ENCODE results near the gene GRIA4.
"Not testable (repeated sequence)": the region's sequence is repeated elsewhere in the genome, so short reads cannot be mapped to it uniquely, and the experiment has no call there.

The GRIA4 gene

DNA sequence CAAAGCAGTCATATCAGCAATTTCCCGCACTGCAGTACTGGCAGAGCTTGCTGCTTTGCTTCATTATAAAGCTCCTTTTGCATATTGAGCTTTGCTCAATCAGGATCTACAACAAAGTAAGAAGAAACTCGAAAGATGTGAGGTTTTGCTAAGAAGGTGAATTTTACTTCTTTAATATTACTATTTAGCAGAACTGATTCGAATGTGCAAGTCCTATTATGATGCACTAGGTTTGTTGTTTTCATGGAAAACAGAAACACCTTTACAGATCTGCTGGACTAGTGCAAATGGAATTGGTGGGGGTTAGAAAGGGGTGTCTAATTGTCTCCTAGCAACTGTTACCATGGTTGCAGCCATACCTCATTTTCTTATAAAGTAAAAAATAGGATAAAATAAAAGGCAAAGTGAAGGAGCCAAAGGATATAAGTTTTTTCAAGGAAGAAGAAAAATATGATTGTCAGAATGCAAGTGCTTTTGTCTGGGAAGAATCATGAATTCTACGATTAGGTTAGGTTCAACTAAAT, 259.0 kb downstream of the GRIA4 start:
- no peak for DNase-seq

DNA sequence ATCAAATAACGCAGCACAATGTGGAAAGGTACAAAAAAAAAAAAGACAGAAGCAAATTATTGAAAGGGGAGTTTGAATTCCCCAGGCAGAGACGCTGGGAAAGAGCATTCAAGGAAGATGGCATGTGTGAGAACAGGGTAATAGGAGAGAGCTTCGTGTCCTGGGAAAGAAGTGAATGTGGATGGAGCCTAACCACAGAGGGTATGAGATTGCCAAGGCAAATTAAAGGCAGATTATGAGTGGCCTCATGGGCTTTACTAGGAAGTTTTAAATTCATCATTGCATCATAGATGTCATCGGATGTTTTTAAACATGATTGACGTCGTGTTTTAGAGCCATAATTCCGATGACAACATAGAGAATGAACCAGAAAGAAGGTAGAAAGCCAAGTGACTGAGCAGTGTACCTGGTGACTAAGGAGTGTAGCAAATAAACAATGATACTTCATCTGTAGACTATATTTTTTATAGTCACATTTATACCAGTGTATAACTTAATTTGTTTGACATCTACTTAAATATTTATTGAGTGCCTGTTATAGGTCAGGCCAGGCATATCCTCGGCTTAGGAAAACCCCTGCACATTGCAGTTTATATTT, 260.7 kb downstream of the GRIA4 start:
- peak; percentile 45 for DNase-seq

DNA sequence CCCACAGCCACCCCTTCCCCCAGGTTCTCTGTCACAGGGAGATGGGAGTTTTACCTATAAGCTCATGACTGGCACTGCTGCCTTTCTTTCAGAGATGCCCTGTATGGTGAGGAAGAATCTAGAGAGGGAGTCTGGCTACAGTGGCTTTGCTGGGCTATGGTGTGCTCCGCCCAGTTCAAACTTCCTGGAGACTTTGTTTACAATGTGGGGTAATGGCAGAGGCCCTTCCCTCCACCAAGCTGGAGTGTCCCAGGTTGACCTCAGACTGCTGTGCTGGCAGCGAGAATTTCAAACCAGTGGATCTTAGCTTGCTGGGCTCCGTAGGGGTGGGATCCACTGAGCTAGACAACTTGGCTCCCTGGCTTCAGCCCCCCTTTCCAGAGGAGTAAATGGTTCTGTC, 268.6 kb downstream of the GRIA4 start:
- DNase-seq: no peak

DNA sequence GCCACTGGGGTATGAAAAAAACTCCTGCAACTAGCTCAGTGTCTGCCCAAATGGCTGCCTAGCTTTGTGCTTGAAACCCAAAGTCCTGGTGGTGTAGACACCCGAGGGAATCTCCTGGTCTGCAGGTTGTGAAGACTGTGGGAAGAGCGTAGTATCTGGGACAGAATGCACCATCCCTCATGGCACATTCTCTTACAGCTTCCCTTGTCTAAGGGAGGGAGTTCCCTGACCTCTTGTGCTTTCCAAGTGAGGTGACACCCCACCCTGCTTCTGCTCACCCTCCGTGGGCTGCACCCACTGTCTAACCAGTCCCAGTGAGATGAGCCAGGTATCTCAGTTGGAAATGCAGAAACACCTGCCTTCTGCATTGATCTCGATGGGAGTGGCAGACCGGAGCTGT, 269.1 kb downstream of the GRIA4 start:
- DNase-seq: not testable (repeated sequence)

DNA sequence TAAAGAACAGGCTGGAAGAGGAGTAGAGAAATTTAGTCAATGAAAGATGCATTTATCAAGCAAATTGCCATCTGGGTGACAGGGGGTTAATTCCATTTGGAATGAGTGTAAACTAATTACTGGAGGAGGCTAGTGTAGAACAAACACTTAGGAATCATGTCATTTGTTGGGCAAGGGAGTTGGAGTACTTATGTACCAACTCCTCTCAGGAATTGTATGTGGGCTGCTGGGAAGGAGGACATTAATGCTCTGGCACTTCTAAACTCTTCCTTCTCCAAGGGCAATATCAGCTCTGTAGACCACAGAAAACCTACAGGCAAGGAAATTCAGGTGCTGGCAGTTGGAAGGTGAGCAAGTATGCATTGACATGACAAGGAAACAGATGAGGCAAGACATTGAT, 271.2 kb downstream of the GRIA4 start:
- DNase-seq: peak; percentile 10

DNA sequence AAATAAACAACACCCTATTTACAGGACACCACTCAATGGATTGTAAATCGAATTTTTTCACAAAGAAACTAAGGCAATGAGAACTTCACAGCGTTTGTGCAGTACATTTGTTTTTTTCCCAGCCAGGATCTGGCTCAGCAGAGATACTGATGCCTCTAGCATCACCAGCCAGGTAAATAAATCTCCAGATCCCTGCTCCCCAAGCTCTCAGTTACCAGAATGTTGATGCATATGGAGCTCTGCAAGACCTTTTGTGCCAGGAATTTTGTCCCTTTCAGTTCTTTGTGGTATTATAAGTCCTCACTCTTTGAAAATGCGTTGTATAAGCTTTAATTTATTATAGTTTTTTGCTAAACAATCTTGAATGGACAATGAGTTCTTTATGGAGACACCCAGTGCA, 274.6 kb downstream of the GRIA4 start:
- DNase-seq: no peak

DNA sequence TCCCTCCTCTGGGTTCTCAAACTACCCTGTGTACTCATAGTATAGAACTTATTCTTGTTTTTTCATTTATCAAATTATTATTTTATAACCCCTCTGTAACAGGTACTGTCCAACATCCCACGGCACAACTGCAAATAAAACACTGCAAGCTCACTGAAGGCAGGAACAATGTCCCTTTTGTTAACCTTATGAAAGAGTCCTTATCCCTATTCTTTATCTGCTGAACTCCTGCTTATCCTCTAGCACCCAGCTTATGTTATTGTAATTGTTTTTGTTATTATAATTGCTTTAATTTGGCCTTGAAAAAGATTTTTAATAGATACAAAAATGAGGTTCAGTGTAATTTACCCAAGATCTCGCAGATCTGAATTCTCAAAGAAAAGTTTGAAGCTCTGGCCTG, 281.8 kb downstream of the GRIA4 start:
- no peak for DNase-seq

DNA sequence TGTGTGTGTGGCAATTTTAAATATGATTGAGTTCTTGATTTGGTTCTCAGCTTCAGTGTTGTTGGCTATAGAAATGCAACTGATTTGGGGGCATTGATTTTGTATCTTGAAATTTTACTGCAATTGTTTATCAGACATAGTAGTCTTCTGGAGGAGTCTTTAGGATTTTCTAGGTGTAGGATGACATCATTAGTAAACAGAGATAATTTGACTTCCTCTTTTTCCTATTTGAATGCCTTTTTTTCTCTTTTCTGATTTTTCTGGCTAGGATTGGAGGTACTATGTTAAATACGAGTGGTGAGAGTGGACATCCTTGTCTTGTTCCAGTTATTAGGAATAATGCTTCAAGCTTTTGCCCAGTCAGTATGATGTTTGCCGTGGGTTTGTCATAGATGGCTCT, 287.3 kb downstream of the GRIA4 start:
- DNase-seq: no peak

DNA sequence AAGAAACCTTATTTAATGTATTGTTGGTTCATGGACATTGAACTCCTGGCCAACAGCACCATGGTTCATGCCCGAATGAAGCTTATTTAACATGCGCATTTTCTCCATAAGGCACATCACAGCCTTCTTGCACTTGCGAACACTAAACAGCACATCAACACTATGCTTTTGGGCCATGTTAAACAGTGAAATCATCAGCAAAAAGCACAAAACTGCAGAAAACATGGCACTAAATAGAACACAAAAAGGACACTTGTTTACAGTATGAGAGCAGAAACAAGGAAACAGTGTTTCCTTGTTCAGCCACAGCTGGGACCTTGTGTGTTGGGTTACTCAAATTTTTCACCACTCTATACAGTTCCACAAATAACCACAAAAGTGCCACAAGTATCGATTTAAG, 289.9 kb downstream of the GRIA4 start:
- no peak for DNase-seq

DNA sequence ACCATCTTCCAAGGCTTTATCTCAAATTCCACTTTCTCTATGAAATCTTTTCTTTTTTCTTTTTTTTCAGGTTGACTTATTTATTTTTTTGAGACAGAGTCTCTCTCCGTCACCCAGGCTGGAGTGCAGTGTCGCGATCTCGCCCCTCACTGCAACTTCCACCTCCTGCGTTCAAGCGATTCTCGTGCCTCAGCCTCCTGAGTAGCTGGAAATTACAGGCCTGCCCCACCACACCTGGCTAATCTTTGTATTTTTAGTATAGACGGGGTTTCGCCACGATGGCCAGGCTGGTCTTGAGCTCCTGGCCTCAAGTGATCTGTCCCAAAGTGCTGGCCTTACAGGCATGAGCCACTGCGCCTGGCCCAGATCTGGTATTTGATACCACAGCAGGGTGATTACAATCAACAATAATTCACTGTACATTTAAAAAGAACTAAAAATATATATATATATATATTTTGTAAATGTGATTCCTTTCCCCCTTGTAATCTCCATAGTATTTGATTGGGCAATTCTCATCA, 290.7 kb downstream of the GRIA4 start:
- DNase-seq: no peak

DNA sequence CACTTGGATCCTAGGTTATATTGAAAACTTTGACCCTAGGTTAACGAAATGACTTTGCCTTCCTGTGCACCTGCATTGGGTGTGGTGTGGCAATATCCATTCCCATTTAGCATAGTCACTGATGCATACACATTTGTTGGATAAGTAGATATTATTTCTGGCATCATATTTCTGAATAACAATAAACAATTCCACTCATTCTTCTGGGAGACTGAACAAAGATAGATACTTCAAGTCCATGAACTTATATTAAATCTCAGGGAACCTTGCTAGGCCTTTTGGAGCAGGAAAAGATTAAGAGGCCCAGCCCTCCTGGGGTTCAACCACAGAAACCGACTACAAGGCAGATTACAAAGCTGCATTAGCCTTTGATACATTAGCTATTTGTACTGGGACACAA, 293.2 kb downstream of the GRIA4 start:
- no peak for DNase-seq

DNA sequence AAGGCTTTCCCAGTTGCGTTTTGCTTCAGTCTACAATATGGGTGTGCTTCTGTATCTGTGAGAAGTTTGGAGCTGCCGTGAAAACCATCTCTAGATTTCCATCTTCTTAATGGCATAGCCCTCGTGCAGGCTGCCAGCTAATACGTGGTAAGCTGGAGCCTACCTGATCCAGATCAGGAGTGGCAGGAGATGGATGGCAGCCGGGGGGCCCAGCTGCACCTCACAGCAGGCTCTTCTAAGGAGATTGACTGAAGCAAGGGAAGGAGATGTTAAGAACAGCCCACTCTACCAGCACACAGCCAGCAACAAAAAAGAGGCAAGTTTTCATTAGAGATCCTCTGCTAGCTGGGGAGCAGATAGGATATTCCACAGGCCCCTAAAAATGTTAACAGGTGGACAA, 296.6 kb downstream of the GRIA4 start:
- DNase-seq: no peak

DNA sequence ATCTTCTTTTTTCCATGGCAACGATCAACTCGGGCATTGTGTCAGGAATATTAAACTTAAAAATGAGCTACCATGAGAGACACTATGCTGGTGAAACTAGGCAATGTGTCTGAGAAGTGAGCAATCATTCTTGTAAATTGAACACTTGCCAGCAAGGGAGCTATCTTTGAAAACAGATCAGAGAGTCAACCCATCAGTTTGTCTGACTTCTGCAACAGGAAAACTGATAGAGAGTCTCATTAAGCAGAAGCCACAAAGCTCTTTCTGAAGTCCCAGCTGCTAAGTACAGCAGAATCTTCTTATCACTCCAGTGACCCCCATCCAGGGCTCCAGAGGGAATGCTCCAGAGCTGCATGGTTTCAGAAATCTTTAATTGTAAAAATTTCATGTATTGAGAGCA, 297.4 kb downstream of the GRIA4 start:
- DNase-seq: no peak

DNA sequence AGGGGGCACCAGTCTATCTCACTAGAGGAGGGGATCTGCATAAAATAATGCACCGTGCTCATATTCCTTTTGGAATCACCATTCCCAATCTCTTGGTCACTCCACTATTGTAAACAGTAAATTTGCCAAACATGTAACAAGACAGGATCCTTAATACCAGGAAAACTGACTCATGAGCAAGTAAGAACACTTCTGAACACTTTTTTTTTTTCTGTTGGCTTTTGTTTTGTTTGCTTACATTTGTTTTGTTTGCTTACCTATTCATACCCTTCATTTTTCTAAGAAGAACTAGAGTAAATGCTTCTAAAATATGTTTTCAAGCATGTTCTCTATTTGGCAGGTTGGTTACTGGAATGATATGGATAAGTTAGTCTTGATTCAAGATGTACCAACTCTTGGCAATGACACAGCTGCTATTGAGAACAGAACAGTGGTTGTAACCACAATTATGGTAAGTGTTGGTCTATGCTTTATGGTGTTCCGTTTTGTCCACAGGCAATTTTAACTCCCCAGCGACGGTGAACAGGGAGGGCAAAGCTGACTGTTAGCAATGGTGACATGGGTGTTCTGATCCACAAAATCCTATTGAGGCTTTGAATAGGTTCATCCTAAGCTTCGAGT, 300.3 kb downstream of the GRIA4 start:
- peak; percentile 42 for DNase-seq

DNA sequence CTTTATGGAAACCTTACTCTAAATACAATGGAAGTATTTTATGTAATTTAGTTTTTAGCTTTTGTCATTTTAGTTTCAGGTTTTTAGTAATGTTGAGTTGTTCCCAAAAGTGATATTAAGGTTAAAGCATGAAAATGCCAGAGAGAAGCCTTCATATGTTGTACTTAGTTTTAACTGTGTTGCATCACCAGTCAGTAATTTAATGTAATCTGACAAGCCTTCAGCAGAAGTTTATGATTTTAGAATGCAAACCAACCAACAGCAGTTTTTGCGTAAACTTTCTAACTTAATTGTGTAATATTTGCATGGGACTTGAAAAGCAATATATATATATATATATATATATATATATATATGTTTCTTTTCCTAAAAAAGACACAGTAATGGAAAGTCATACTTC, 301.6 kb downstream of the GRIA4 start:
- DNase-seq: no peak

DNA sequence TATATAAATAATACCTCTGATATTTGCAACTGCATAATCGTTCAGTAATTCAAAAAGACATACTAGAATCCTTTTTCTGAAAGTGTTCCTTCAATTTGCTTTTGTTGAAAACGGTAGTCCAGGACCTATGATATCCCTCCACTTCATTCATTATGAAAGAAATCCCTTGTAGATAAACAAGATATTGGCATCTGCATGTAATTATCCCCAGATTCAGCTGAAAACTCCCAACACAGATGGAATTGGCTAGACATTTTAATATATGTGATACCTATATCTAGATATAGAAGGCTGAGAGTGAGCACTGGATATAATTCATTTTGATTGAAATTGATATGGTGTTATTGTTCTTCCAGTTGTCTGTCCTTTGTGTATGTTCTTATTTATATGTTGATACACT, 302.8 kb downstream of the GRIA4 start:
- no peak for DNase-seq

DNA sequence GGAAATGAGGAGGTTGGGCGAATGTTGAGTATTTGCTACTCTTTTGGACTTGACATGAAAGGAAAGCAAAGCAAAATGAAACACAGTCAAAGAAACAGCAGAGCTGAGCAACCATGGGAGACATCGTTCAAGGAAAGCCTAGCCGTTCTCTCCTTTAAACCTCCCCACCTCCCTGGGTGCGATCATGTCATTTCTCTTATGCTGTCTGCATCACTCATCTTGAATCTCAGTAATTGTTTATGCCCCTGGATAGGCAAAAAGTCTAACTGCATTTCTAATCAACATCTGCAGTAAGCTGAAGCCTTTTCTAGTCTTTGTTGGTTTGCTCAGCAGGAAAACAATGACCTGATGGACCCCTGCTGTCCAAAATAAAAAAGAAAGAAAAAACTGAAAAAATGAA, 305.1 kb downstream of the GRIA4 start:
- no peak for DNase-seq

DNA sequence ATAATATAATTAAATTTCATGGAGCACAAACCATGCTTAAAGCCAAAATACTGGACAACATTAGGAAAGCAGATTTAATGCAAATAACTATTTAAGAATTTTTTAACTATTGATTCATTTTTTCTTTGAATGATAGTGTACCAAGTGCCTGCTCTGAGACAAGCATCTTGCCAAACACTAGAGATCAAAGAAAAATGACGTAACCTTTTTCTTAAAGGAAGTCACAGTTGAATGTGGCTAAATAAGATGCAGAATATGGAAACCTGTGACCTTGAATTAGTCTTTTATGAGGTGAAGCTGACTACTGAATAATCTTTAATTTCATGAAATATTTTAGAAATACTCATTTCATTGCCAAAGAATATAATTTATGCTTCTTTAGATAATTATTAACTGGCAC, 308.2 kb downstream of the GRIA4 start:
- DNase-seq: no peak

DNA sequence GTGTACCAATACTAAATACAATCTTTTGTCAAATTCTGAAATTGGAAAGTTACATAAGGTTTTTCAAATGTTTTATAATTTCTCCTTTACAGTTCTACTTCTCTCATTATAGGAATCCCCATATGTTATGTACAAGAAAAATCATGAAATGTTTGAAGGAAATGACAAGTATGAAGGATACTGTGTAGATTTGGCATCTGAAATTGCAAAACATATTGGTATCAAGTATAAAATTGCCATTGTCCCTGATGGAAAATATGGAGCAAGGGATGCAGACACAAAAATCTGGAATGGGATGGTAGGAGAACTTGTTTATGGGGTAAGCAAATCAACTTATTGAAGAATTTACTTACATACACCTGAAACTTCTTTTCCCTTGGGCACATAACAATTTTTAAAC, 308.7 kb downstream of the GRIA4 start:
- DNase-seq: no peak

DNA sequence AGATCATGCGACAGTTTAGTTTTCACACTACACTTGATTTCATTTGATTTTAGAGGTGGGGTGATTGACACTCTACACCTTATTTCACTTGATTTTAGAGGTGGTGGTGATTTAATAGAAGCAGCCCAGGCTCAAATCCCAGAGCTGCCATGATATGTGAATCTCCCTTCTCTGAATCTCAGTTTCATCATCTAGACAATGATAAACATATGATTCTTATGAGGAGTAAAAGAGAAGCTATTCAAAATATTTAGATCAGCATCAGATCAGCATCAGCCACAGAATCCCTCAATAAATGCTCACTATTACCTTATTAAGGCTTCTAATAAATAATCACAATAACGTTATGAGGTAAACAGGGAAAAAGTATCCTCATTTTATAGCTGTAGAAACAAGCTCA, 313.4 kb downstream of the GRIA4 start:
- no peak for DNase-seq

DNA sequence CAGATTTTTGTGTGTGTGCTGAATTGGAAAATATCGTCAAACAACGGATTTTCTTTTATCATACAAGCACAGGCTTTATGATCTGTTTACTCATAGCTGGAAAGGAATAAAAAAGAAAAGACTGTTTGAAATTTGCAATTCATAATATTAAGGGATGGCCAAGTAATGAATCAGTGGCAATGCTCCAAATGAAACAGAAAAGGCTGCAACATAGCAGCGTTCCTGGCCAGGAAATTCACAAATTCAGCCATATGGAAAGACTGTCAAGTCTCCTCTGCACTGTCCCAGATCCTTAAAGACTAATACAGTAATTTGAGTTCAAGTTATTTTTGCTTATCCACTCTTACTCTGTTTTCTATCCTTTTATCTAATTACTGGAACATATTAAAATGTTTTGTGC, 313.9 kb downstream of the GRIA4 start:
- DNase-seq: no peak

DNA sequence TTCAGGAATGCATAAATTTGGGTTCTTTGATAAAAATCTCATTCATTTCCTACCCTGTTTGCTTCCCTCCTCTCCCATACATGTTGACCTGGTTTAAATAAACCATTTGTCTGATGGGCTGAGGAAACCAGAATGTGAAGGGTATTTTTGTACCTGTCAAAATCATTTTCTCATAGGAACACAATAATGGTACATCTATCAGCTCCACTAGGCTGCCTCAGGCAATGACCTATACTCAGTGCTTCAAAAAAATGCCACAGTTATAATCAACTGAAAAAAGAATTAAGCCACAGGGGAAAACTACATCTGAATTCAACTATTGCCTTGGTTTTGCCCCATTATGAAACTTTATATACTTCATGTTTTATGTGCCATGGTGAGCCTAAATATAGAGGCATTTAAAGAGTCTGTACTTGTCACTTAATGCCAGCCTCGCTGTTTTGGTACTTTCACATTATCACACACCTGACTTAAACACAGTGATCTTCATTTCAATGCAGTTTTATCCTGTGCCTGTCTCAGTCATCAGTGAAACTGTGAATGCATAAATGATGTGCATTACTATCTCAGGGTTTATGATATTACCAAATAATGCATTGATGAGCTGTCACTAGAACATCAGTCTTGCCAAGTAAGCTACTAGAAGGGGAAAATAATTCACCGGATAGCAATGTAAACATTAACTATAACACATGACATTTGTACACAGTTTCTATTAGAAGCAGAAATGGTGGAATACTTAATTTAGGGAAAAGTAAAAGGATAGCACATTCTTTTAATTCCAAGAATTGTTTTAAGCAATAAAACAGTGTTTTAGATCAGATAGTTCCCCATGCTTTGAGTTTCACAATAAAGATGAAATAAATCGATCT, 319.4 kb downstream of the GRIA4 start:
- no peak for DNase-seq

DNA sequence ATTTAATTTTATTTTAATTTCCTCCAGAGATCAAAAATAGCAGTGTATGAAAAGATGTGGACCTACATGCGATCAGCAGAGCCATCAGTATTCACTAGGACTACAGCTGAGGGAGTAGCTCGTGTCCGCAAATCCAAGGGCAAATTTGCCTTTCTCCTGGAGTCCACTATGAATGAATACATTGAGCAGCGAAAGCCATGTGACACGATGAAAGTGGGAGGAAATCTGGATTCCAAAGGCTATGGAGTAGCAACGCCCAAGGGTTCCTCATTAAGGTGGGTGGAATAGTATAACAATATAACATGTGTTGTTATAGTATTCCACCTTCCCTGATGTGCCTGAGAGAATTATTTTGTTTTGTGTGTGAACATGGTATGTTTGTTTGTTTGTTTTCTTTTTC, 323.8 kb downstream of the GRIA4 start:
- DNase-seq: no peak

DNA sequence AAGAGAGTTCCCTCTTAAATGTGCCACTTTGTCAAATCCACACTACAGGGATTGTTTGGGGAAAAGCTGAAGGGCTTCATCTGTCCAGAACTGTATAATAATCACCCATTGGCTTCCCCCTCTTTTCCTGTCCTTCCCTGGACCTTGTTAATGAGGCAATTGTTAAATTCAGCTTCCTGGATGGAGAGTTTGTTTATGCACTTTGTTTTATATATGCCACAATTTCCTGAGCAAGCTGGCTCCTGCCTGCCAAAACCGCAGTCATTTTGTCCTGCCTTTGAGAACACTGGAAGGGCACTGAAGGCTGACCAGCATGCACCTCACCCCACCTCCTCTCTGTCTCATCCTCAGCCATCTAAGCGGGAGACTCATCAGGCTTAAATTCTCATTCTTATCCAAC, 325.9 kb downstream of the GRIA4 start:
- DNase-seq: peak; percentile 79

Data from DMS153 (cell line).